K562 (cell line): Measurements from ENCODE around the gene PIGT. TPM values are rescaled to one million over a fixed set of nuclear protein-coding genes. Genes with fewer than 3 reads are reported as not detected.
A peak's percentile ranks its signal among the peaks of the same experiment; 100 is the strongest.

Experiments
- ASH1L ChIP-seq: fragments of 450-650 bp; IDR thresholded peaks from 2 replicates; pipeline ENCODE4 v1.6.1; 2018; ENCODE audit warnings: borderline replicate concordance, mild to moderate bottlenecking, low read depth; ENCODE audit not compliant: partially characterized antibody
- CHCHD3 ChIP-seq: fragments of 250-450 bp; sonication (Bioruptor Pico); IDR thresholded peaks from 2 replicates; pipeline ENCODE4 v2.1.2; 2022; ENCODE audit warnings: mild to moderate bottlenecking
- HDAC1 ChIP-seq, 2 experiments: fragments of 450-650 bp; IDR thresholded peaks; 2 replicates each; pipeline ENCODE4 v1.6.1; 2016 to 2017; ENCODE audit warnings: inconsistent platforms in 1 of 2, mild to moderate bottlenecking in 1 of 2, moderate library complexity in 1 of 2
- HOXB6 ChIP-seq: fragments of 250-450 bp; sonication (Bioruptor Pico); IDR thresholded peaks from 2 replicates; pipeline ENCODE4 v1.5.1; 2022; ENCODE audit warnings: mild to moderate bottlenecking, borderline replicate concordance
- MEF2A ChIP-seq: IDR thresholded peaks from 2 replicates; pipeline ENCODE4 v1.6.1; 2011; ENCODE audit warnings: low read depth, mild to moderate bottlenecking, low read length, moderate library complexity; ENCODE audit not compliant: control insufficient read depth
- SLC30A9 ChIP-seq: fragments of 250-450 bp; sonication (Bioruptor Pico); IDR thresholded peaks from 2 replicates; pipeline ENCODE4 v1.8.0; 2022; ENCODE audit warnings: mild to moderate bottlenecking, moderate library complexity
- XRCC4 ChIP-seq: IDR thresholded peaks from one replicate; pipeline ENCODE4 v1.6.1; 2011; ENCODE audit not compliant: insufficient read depth, insufficient read length; ENCODE audit errors: extremely low read depth
- ZNF436 ChIP-seq: fragments of 250-450, 450-650 bp; sonication (Bioruptor Pico); formaldehyde crosslinking; IDR thresholded peaks from 2 replicates; pipeline ENCODE4 v1.7.0; 2020; ENCODE audit warnings: mild to moderate bottlenecking
- ZNF707 ChIP-seq: fragments of 250-450 bp; sonication (Bioruptor Pico); conservative IDR thresholded peaks from 2 replicates; pipeline ENCODE4 v1.8.0; 2022; ENCODE audit warnings: inconsistent platforms, mild to moderate bottlenecking, moderate library complexity
- polyA plus RNA-seq, 8 experiments: library from polyadenylated mRNA; depleted of rRNA in 4 of 8; stranded (reverse) in 5 of 8; unstranded in 3 of 8; fragments of >200 nt; fragmentation: Nextera tagmentation in 2 of 8; fragmentation: Illumina TruSeq in 1 of 8; extraction: Ambion mirVana in 2 of 8; extraction: Trizol in 1 of 8; gene quantifications; 2 replicates each; pipeline versions ENCODE4 v1.2.1 to v1.2.3, GENCODE V29; 2011 to 2014; ENCODE audit warnings: inconsistent platforms in 1 of 8, missing spikeins in 1 of 8
- total RNA-seq, 7 experiments: library from RNA; depleted of rRNA in 6 of 7; stranded (reverse); fragments of >200 nt in 6 of 7; fragmentation: Illumina TruSeq in 2 of 7; extraction: Trizol in 2 of 7; gene quantifications; 2 replicates each; pipeline versions ENCODE4 v1.2.1 to v1.2.3, GENCODE V29; 2011 to 2021; ENCODE audit warnings: low replicate concordance in 1 of 7
- TF ChIP-seq, protein P1 (sequence below), 2 experiments: fragments of 150-350 bp in 1 of 2; IDR thresholded peaks; 2 replicates each; pipeline ENCODE4 v1.6.1; 2012 to 2016; ENCODE audit warnings: low read depth in 2 of 2, low read length in 2 of 2, mild to moderate bottlenecking in 1 of 2, moderate library complexity in 1 of 2
- TF ChIP-seq, protein P2 (sequence below), 2 experiments: fragments of 450-650 bp; IDR thresholded peaks; 2 replicates each; pipeline ENCODE4 v1.6.1; 2016; ENCODE audit warnings: mild to moderate bottlenecking in 2 of 2, borderline replicate concordance in 1 of 2, low read depth in 1 of 2, moderate library complexity in 1 of 2
- TF ChIP-seq, protein P3 (sequence below): sonication (generic); formaldehyde crosslinking; IDR thresholded peaks from 2 replicates; pipeline ENCODE4 v1.8.1; 2023; ENCODE audit warnings: mild to moderate bottlenecking, missing genetic modification reagents, moderate library complexity

PIGT gene
- total and polyA plus RNA-seq, 9 of the 15 experiments (the other 6 are each of a cell fraction or from before 2014, with no cell fraction given) = 14.6 to 108 (median 46.9) TPM

DNA sequence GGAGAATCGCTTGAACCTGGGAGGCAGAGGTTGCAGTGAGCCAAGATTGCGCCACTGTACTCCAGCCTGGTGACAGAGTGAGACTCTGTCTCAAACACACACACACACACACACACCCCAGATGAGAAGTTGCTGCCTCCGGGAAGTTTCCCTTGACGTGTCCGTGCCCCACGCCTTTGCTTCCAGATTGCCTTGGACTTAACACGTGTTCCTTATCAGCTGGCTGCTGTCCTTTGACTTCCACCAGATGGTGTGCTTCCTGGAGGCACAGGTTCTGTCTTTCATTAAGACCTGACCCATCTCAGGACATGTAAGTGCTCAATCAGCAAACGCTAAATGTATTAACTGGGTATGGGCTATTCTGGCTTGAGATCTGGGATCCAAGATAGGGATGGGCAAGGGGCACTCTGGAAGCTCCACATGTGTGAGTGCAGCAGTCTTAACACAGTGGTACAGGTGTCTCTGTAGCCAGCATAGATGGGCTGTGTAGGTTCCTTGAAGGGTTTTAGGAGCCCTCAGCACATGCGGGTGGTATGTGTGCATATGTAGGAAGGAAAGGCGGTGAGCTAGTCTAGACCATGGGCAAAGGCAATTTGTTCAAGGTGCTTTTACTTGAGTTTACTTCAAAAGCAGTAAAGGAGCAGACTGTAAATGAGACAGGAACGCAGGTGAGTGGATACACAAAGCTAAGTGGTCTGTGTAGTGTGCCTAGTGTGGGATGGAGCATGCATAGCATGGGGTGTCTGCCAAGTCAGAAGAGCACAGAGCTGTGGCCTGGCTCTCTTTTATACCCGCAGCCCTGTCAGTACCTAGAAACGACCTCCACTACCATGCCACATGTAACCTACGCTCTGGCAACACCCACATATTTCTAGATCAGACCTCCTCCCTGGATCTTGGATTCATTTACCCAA is 11.6 kb downstream of the PIGT start (continued):
- TF ChIP-seq, protein P1, sequence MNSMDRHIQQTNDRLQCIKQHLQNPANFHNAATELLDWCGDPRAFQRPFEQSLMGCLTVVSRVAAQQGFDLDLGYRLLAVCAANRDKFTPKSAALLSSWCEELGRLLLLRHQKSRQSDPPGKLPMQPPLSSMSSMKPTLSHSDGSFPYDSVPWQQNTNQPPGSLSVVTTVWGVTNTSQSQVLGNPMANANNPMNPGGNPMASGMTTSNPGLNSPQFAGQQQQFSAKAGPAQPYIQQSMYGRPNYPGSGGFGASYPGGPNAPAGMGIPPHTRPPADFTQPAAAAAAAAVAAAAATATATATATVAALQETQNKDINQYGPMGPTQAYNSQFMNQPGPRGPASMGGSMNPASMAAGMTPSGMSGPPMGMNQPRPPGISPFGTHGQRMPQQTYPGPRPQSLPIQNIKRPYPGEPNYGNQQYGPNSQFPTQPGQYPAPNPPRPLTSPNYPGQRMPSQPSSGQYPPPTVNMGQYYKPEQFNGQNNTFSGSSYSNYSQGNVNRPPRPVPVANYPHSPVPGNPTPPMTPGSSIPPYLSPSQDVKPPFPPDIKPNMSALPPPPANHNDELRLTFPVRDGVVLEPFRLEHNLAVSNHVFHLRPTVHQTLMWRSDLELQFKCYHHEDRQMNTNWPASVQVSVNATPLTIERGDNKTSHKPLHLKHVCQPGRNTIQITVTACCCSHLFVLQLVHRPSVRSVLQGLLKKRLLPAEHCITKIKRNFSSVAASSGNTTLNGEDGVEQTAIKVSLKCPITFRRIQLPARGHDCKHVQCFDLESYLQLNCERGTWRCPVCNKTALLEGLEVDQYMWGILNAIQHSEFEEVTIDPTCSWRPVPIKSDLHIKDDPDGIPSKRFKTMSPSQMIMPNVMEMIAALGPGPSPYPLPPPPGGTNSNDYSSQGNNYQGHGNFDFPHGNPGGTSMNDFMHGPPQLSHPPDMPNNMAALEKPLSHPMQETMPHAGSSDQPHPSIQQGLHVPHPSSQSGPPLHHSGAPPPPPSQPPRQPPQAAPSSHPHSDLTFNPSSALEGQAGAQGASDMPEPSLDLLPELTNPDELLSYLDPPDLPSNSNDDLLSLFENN (IDR thresholded peaks at IDR 0.05; ENCODE audit: low read depth in 2 of 2, low read length in 2 of 2) = no peak
- TF ChIP-seq HOXB6 (CRISPR knock-in tag) = no peak
- TF ChIP-seq SLC30A9 = no peak
- TF ChIP-seq ZNF707 (CRISPR knock-in tag) = no peak
- TF ChIP-seq HDAC1 (IDR thresholded peaks at IDR 0.05) = peak in 1 of 2 experiments; percentile 93; a peak in 2 of 4 replicates
- no peak for TF ChIP-seq CHCHD3 (CRISPR knock-in tag)
- TF ChIP-seq XRCC4 = no peak
- no peak for TF ChIP-seq ASH1L
- TF ChIP-seq, protein P2, sequence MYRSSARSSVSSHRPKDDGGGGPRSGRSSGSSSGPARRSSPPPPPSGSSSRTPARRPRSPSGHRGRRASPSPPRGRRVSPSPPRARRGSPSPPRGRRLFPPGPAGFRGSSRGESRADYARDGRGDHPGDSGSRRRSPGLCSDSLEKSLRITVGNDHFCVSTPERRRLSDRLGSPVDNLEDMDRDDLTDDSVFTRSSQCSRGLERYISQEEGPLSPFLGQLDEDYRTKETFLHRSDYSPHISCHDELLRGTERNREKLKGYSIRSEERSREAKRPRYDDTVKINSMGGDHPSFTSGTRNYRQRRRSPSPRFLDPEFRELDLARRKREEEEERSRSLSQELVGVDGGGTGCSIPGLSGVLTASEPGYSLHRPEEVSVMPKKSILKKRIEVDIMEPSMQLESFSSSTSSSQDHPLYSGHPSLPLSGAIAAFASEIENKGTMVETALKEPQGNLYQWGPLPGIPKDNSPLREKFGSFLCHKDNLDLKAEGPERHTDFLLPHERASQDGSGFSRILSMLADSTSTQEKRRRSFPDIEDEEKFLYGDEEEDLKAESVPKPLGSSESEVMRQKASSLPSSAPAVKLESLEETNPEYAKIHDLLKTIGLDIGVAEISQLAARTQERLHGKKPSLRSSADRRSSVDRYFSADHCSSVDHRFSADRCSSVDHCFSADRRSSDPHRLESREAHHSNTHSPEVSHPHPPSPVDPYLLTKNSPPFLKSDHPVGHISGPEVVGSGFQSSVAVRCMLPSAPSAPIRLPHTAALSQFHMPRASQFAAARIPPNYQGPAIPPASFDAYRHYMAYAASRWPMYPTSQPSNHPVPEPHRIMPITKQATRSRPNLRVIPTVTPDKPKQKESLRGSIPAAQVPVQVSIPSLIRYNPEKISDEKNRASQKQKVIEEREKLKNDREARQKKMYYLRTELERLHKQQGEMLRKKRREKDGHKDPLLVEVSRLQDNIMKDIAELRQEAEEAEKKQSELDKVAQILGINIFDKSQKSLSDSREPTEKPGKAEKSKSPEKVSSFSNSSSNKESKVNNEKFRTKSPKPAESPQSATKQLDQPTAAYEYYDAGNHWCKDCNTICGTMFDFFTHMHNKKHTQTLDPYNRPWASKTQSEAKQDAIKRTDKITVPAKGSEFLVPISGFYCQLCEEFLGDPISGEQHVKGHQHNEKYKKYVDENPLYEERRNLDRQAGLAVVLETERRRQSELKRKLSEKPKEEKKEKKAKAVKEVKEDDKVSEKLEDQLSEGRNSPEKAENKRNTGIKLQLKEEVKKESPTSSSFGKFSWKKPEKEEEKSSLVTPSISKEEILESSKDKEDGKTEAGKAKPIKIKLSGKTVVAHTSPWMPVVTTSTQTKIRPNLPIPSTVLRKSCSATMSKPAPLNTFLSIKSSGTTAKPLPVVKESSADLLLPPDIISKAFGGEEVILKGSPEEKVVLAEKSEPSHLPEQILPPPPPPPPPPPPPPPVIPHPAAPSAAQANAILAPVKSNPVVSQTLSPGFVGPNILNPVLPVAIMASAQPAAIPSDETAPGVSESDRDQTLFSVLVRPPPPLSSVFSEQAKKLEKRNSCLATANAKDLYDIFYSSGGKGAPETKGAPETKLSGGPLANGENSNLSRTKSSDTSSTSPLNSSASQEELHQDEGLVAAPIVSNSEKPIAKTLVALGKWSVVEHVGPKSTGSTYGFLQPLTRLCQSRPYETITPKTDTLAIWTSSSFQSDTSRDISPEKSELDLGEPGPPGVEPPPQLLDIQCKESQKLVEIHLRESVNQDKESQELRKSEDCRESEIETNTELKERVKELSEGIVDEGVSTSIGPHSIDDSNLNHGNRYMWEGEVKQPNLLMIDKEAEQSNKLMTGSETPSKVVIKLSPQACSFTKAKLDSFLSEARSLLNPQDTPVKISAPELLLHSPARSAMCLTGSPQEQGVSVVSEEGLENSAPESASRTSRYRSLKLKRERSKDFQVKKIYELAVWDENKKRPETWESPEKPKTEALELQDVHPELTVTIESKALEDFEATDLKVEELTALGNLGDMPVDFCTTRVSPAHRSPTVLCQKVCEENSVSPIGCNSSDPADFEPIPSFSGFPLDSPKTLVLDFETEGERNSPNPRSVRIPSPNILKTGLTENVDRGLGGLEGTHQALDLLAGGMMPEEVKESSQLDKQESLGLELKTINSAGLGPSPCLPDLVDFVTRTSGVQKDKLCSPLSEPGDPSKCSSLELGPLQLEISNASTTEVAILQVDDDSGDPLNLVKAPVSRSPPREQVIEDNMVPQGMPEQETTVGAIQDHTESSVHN (IDR thresholded peaks at IDR 0.05; ENCODE audit: borderline replicate concordance in 1 of 2, low read depth in 1 of 2) = no peak
- no peak for TF ChIP-seq MEF2A
- no peak for TF ChIP-seq ZNF436 (CRISPR knock-in tag)
- TF ChIP-seq, protein P3, sequence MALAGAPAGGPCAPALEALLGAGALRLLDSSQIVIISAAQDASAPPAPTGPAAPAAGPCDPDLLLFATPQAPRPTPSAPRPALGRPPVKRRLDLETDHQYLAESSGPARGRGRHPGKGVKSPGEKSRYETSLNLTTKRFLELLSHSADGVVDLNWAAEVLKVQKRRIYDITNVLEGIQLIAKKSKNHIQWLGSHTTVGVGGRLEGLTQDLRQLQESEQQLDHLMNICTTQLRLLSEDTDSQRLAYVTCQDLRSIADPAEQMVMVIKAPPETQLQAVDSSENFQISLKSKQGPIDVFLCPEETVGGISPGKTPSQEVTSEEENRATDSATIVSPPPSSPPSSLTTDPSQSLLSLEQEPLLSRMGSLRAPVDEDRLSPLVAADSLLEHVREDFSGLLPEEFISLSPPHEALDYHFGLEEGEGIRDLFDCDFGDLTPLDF = no peak
